ENCODE measurements around the gene PIAS1.

Gene PIAS1

DNA sequence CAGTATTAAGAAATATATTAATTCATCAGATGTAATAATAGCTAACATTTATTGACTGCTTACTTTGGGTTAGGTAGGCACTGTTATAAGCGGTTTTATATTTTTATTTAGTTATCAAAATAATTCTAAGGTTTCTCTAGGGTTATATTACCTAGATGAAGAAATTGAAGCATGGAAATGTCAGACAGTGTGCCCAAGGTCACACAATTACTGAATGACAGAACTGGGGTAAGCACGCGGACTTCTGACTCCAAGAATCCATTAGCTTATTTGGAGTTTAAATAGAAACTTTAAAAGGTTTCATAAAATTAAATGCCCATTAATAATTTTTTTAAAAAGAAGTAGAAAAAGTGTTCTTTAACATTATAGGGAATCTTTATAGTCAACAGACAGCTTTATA, 76.7 kb downstream of the PIAS1 start:
- H3K27ac ChIP-seq (replicated peaks) = no peak overlapping the region
- TF ChIP-seq, protein P1, sequence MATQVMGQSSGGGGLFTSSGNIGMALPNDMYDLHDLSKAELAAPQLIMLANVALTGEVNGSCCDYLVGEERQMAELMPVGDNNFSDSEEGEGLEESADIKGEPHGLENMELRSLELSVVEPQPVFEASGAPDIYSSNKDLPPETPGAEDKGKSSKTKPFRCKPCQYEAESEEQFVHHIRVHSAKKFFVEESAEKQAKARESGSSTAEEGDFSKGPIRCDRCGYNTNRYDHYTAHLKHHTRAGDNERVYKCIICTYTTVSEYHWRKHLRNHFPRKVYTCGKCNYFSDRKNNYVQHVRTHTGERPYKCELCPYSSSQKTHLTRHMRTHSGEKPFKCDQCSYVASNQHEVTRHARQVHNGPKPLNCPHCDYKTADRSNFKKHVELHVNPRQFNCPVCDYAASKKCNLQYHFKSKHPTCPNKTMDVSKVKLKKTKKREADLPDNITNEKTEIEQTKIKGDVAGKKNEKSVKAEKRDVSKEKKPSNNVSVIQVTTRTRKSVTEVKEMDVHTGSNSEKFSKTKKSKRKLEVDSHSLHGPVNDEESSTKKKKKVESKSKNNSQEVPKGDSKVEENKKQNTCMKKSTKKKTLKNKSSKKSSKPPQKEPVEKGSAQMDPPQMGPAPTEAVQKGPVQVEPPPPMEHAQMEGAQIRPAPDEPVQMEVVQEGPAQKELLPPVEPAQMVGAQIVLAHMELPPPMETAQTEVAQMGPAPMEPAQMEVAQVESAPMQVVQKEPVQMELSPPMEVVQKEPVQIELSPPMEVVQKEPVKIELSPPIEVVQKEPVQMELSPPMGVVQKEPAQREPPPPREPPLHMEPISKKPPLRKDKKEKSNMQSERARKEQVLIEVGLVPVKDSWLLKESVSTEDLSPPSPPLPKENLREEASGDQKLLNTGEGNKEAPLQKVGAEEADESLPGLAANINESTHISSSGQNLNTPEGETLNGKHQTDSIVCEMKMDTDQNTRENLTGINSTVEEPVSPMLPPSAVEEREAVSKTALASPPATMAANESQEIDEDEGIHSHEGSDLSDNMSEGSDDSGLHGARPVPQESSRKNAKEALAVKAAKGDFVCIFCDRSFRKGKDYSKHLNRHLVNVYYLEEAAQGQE (IDR thresholded peaks at IDR 0.05; ENCODE audit: insufficient replicate concordance, low read depth) = no peak
- TF ChIP-seq GABPA (IDR thresholded peaks at IDR 0.05; ENCODE audit: low read depth) (no peak), SPI1 (IDR thresholded peaks at IDR 0.05; ENCODE audit: borderline replicate concordance, low read depth) (no peak), POLR2AphosphoS5 (IDR thresholded peaks at IDR 0.05; ENCODE audit: low read depth) (no peak)
- TF ChIP-seq, protein P2, sequence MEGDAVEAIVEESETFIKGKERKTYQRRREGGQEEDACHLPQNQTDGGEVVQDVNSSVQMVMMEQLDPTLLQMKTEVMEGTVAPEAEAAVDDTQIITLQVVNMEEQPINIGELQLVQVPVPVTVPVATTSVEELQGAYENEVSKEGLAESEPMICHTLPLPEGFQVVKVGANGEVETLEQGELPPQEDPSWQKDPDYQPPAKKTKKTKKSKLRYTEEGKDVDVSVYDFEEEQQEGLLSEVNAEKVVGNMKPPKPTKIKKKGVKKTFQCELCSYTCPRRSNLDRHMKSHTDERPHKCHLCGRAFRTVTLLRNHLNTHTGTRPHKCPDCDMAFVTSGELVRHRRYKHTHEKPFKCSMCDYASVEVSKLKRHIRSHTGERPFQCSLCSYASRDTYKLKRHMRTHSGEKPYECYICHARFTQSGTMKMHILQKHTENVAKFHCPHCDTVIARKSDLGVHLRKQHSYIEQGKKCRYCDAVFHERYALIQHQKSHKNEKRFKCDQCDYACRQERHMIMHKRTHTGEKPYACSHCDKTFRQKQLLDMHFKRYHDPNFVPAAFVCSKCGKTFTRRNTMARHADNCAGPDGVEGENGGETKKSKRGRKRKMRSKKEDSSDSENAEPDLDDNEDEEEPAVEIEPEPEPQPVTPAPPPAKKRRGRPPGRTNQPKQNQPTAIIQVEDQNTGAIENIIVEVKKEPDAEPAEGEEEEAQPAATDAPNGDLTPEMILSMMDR (IDR thresholded peaks at IDR 0.05; ENCODE audit: insufficient read depth, low read length) = no peak

DNA sequence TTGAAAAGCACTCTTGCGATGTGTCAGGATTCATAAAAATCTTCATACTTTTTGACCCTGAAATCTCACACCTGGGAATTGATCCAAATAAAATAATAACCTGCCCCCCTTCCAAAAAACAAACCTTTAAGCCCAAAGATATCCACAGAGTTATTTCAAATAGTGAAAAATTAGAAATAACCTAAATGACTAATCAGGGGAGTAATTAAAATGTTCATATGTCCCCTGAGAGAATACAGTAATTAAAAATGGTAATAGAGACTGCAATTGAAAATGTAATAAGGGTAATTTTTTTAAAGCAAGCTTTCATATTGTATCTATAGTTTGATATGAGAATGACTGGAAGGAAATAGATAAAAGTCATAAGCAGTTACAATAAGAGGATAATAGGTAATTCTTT, 83.0 kb downstream of the PIAS1 start:
- TF ChIP-seq POLR2AphosphoS5 (IDR thresholded peaks at IDR 0.05; ENCODE audit: low read depth) = no peak
- no peak for TF ChIP-seq SPI1 (IDR thresholded peaks at IDR 0.05; ENCODE audit: borderline replicate concordance, low read depth)
- TF ChIP-seq, protein P1 (IDR thresholded peaks at IDR 0.05; ENCODE audit: insufficient replicate concordance, low read depth) = no peak
- no peak overlapping the region for H3K27ac ChIP-seq (replicated peaks)
- H3K27me3 ChIP-seq (ENCODE audit: insufficient read depth, poor library complexity, severe bottlenecking) = no peaks in the 10 kb centered on the region
- no peak overlapping the region for H3K4me3 ChIP-seq (replicated peaks; ENCODE audit: insufficient read depth, low read length)
- no peak for DNase-seq (ENCODE audit: low read depth in 1 of 2, low spot score in 1 of 2)

More for the DNA sequence above, 76.7 kb downstream of the PIAS1 start:
- no peak overlapping the region for H3K4me3 ChIP-seq (replicated peaks; ENCODE audit: insufficient read depth, low read length)
- no peak for DNase-seq (ENCODE audit: low read depth in 1 of 2, low spot score in 1 of 2)
- no peaks in the 10 kb centered on the region for H3K27me3 ChIP-seq (ENCODE audit: insufficient read depth, poor library complexity, severe bottlenecking)

DNA sequence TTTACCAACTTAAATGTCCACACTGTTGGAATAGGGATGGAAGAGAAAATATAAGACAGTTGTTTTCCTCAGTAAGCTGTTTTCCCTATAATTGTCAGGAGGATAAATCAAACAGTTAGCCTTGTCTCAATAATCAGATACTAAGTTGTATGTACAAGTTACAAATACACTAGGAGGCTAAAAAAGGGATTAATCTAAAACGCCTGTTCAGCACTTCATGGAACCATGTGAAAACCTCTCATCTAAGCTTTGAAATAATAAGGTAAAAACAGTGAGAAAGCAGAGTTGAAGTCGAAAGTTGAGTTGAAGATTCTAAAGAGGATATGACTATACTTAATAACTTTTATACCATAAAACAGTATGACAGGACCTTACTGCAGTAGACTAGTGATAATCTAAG, 89.0 kb downstream of the PIAS1 start:
- TF ChIP-seq, protein P2 (IDR thresholded peaks at IDR 0.05; ENCODE audit: insufficient read depth, low read length) = no peak
- TF ChIP-seq POLR2AphosphoS5 (IDR thresholded peaks at IDR 0.05; ENCODE audit: low read depth) (no peak), GABPA (IDR thresholded peaks at IDR 0.05; ENCODE audit: low read depth) (no peak), SPI1 (IDR thresholded peaks at IDR 0.05; ENCODE audit: borderline replicate concordance, low read depth) (no peak)
- TF ChIP-seq, protein P1 (IDR thresholded peaks at IDR 0.05; ENCODE audit: insufficient replicate concordance, low read depth) = no peak
- H3K27ac ChIP-seq (replicated peaks) = no peak overlapping the region
- H3K4me3 ChIP-seq (replicated peaks; ENCODE audit: insufficient read depth, low read length) = no peak overlapping the region
- DNase-seq (ENCODE audit: low read depth in 1 of 2, low spot score in 1 of 2) = no peak
- no peaks in the 10 kb centered on the region for H3K27me3 ChIP-seq (ENCODE audit: insufficient read depth, poor library complexity, severe bottlenecking)
